RKO (cell line): ENCODE results near the gene MARCHF3.
"Not testable (repeated sequence)": the region's sequence is repeated elsewhere in the genome, so short reads cannot be mapped to it uniquely, and the experiment has no call there.

Experiments
- DNase-seq: peaks from one replicate; pipeline ENCODE4 v3.0.0-alpha.2; 2016; ENCODE audit warnings: low spot score

MARCHF3 gene

GRCh38 chr5:126847456-126847820 is 182.9 kb downstream of the MARCHF3 start:
- DNase-seq, result no peak

- DNase-seq, result no peak
These were observed 183.5 kb downstream of the MARCHF3 start for GRCh38 chr5:126846744-126847455.

- DNase-seq, result no peak
These were observed 184.0 kb downstream of the MARCHF3 start for GRCh38 chr5:126846344-126846743.

- not testable (repeated sequence) for DNase-seq
These were observed 184.8 kb downstream of the MARCHF3 start for GRCh38 chr5:126845470-126846070.

- DNase-seq, result not testable (repeated sequence)
These were observed 187.0 kb downstream of the MARCHF3 start for GRCh38 chr5:126843375-126843774.

GRCh38 chr5:126839407-126839806 is 191.0 kb downstream of the MARCHF3 start:
- DNase-seq, result not testable (repeated sequence)

GRCh38 chr5:126837906-126838539 is 192.3 kb downstream of the MARCHF3 start:
- no peak for DNase-seq

GRCh38 chr5:126837242-126837641 is 193.1 kb downstream of the MARCHF3 start:
- DNase-seq, result no peak

GRCh38 chr5:126836778-126837177 is 193.6 kb downstream of the MARCHF3 start:
- DNase-seq, result no peak

GRCh38 chr5:126831156-126831555 is 199.2 kb downstream of the MARCHF3 start:
- DNase-seq, result no peak

GRCh38 chr5:126830061-126830460 is 200.3 kb downstream of the MARCHF3 start:
- DNase-seq, result no peak

- DNase-seq, result no peak
These were observed 201.3 kb downstream of the MARCHF3 start for GRCh38 chr5:126829098-126829497.

GRCh38 chr5:126826619-126827215 is 203.6 kb downstream of the MARCHF3 start:
- DNase-seq, result no peak

- DNase-seq, result no peak
These were observed 211.1 kb downstream of the MARCHF3 start for GRCh38 chr5:126819253-126819652.

GRCh38 chr5:126818736-126819135 is 211.6 kb downstream of the MARCHF3 start:
- DNase-seq, result no peak
